HCT116 (cell line): ENCODE data around the gene FREM3. TPM values are rescaled to one million over a fixed set of nuclear protein-coding genes. Genes with fewer than 3 reads are reported as not detected.

Experiments
- ATAC-seq: fragments of 200-7000 bp; cut with Tn5 transposase; 2 replicates; pipeline ENCODE4 v1.9.1; 2020; ENCODE audit warnings: mild to moderate bottlenecking, moderate library complexity
- BruUV-seq: library from RNA; stranded (reverse); fragments of 400-500 nt; replicated peaks from 2 replicates; lab custom pipeline; 2021; lab: Mats Ljungman, UMichigan
- CTCF ChIA-PET: fragments of 300-600 bp; sonication (Branson Sonifier 250); formaldehyde crosslinking; loops from one replicate; lab custom pipeline; 2021; ENCODE audit warnings: antibody characterized with exemption; lab: Charles Lee
- POLR2A ChIA-PET: fragments of 300-600, 350-600 bp; sonication (Branson Sonifier 250); formaldehyde crosslinking; loops from one replicate; lab custom pipeline; 2021; ENCODE audit warnings: antibody characterized with exemption; lab: Charles Lee
- RAD21 ChIA-PET, 2 experiments: fragments of 300-600 bp; sonication (Branson Sonifier 250); formaldehyde crosslinking; loops; one replicate each; lab custom pipeline; 2023; ENCODE audit warnings: low total read pairs in 2 of 2; ENCODE audit not compliant: uncharacterized antibody in 2 of 2, unreplicated experiment in 2 of 2, low non-redundant PET in 1 of 2; lab: Charles Lee
- DNase-seq: peaks from one replicate; pipeline ENCODE4 v3.0.0-alpha.2; 2010; ENCODE audit warnings: low read depth, low spot score
- H2AFZ ChIP-seq: fragments of 200-600 bp; shearing (Covaris generic), sonication (generic); 2 replicates; pipeline ENCODE4 v1.6.1; 2017; ENCODE audit warnings: low read depth, mixed run types, mixed read lengths, antibody characterized with exemption, low read length; ENCODE audit not compliant: poor library complexity, severe bottlenecking
- H3K27ac ChIP-seq: 2 replicates; pipeline ENCODE4 v1.5.1; 2012; ENCODE audit warnings: low read depth, low read length
- H3K27me3 ChIP-seq: fragments of 200-600 bp; sonication (generic); 2 replicates; pipeline ENCODE4 v1.6.1; 2016; ENCODE audit warnings: mixed run types, low read length, mixed read lengths; ENCODE audit not compliant: insufficient read depth
- H3K36me3 ChIP-seq, 2 experiments: fragments of 200-500 bp in 1 of 2; fragments of 200-600 bp in 1 of 2; sonication (Bioruptor generic) in 1 of 2; sonication (generic) in 1 of 2; 2 replicates each; pipeline versions ENCODE4 v1.5.1 to v1.6.1; 2014 to 2016; ENCODE audit warnings: low read length in 2 of 2, inconsistent platforms in 1 of 2, mixed read lengths in 1 of 2, mixed run types in 1 of 2; ENCODE audit not compliant: insufficient read depth in 2 of 2, control insufficient read depth in 1 of 2
- H3K4me1 ChIP-seq, 2 experiments: fragments of 200-600 bp in 1 of 2; sonication (generic) in 1 of 2; 2 replicates each; pipeline versions ENCODE4 v1.5.1 to v1.6.1; 2012 to 2017; ENCODE audit warnings: low read length in 2 of 2, inconsistent platforms in 1 of 2, mild to moderate bottlenecking in 1 of 2, mixed read lengths in 1 of 2, mixed run types in 1 of 2, moderate library complexity in 1 of 2; ENCODE audit not compliant: insufficient read depth in 2 of 2, control insufficient read depth in 1 of 2
- H3K4me2 ChIP-seq: fragments of 200-600 bp; sonication (generic); 2 replicates; pipeline ENCODE4 v1.6.1; 2017; ENCODE audit warnings: mixed run types, low read length, mixed read lengths
- H3K4me3 ChIP-seq, 2 experiments: fragments of 200-600 bp in 1 of 2; sonication (generic) in 1 of 2; replicated peaks in 1 of 2; 2 replicates each; pipeline ENCODE4 v1.5.1; 2011 to 2016; ENCODE audit warnings: low read length in 2 of 2, control low read depth in 1 of 2, low read depth in 1 of 2, mild to moderate bottlenecking in 1 of 2, mixed read lengths in 1 of 2, mixed run types in 1 of 2
- H3K79me2 ChIP-seq: fragments of 200-600 bp; sonication (generic); 2 replicates; pipeline ENCODE4 v1.6.1; 2017; ENCODE audit warnings: mild to moderate bottlenecking, mixed run types, low read length, moderate library complexity, mixed read lengths; ENCODE audit not compliant: insufficient read depth
- H3K9ac ChIP-seq: fragments of 200-600 bp; sonication (generic); 2 replicates; pipeline ENCODE4 v1.6.1; 2016; ENCODE audit warnings: low read length, mixed read lengths
- H3K9me2 ChIP-seq: fragments of 200-600 bp; sonication (generic), shearing (Covaris generic); 2 replicates; pipeline ENCODE4 v1.6.1; 2017; ENCODE audit warnings: mixed run types, mild to moderate bottlenecking, moderate library complexity; ENCODE audit not compliant: insufficient read depth
- H3K9me3 ChIP-seq, 2 experiments: fragments of 200-500 bp in 1 of 2; fragments of 200-600 bp in 1 of 2; sonication (Bioruptor generic) in 1 of 2; sonication (generic) in 1 of 2; 2 replicates each; pipeline ENCODE4 v1.6.1; 2014 to 2017; ENCODE audit warnings: low read length in 2 of 2, mixed read lengths in 2 of 2, inconsistent platforms in 1 of 2, low read depth in 1 of 2, mild to moderate bottlenecking in 1 of 2, mixed run types in 1 of 2, moderate library complexity in 1 of 2; ENCODE audit not compliant: control insufficient read depth in 1 of 2, insufficient read depth in 1 of 2
- H4K20me1 ChIP-seq: fragments of 200-600 bp; sonication (generic), shearing (Covaris generic); 2 replicates; pipeline ENCODE4 v1.6.1; 2017; ENCODE audit warnings: mixed run types, mild to moderate bottlenecking, moderate library complexity; ENCODE audit not compliant: insufficient read depth
- ATF3 ChIP-seq: IDR thresholded peaks from 2 replicates; pipeline ENCODE4 v1.6.1; 2012
- CBX3 ChIP-seq: IDR thresholded peaks from 2 replicates; pipeline ENCODE4 v1.6.1; 2012; ENCODE audit warnings: low read depth
- CEBPB ChIP-seq: IDR thresholded peaks from 2 replicates; pipeline ENCODE4 v1.6.1; 2012; ENCODE audit warnings: low read depth
- CTCF ChIP-seq, 3 experiments: fragments of 200-600 bp in 1 of 3; sonication (generic) in 1 of 3; IDR thresholded peaks in 2 of 3; conservative IDR thresholded peaks in 1 of 3; 2 replicates each; pipeline ENCODE4 v1.5.1; 2012 to 2017; ENCODE audit warnings: low read depth in 2 of 3, low read length in 2 of 3, antibody characterized with exemption in 1 of 3, borderline replicate concordance in 1 of 3, control low read depth in 1 of 3, mild to moderate bottlenecking in 1 of 3, mixed read lengths in 1 of 3, mixed run types in 1 of 3, moderate library complexity in 1 of 3; ENCODE audit not compliant: insufficient read depth in 1 of 3
- EGR1 ChIP-seq: IDR thresholded peaks from 2 replicates; pipeline ENCODE4 v1.6.1; 2012; ENCODE audit warnings: low read depth
- ELF1 ChIP-seq: IDR thresholded peaks from 2 replicates; pipeline ENCODE4 v1.6.1; 2012; ENCODE audit warnings: low read depth, borderline replicate concordance
- EZH2phosphoT487 ChIP-seq: fragments of 200-600 bp; IDR thresholded peaks from 2 replicates; pipeline ENCODE4 v1.6.1; 2018; ENCODE audit warnings: antibody characterized with exemption, borderline replicate concordance
- FOSL1 ChIP-seq: IDR thresholded peaks from 2 replicates; pipeline ENCODE4 v1.6.1; 2012; ENCODE audit warnings: low read depth
- MAX ChIP-seq: IDR thresholded peaks from 2 replicates; pipeline ENCODE4 v1.6.1; 2012
- POLR2A ChIP-seq: IDR thresholded peaks from 2 replicates; pipeline ENCODE4 v1.7.0; 2011; ENCODE audit warnings: borderline replicate concordance; ENCODE audit not compliant: insufficient read depth, insufficient read length; ENCODE audit errors: extremely low read depth
- RAD21 ChIP-seq: IDR thresholded peaks from 2 replicates; pipeline ENCODE4 v1.6.1; 2012; ENCODE audit warnings: low read depth, mild to moderate bottlenecking
- SIN3A ChIP-seq: IDR thresholded peaks from 2 replicates; pipeline ENCODE4 v1.6.1; 2012; ENCODE audit warnings: low read depth
- SP1 ChIP-seq: IDR thresholded peaks from 2 replicates; pipeline ENCODE4 v1.6.1; 2012; ENCODE audit warnings: low read depth
- TCF7L2 ChIP-seq: IDR thresholded peaks from 2 replicates; pipeline ENCODE4 v1.7.0; 2011; ENCODE audit warnings: borderline replicate concordance, inconsistent platforms; ENCODE audit not compliant: insufficient read depth, insufficient read length; ENCODE audit errors: extremely low read depth
- YY1 ChIP-seq: IDR thresholded peaks from 2 replicates; pipeline ENCODE4 v1.6.1; 2011; ENCODE audit warnings: low read length, low read depth, moderate library complexity, mild to moderate bottlenecking; ENCODE audit not compliant: insufficient replicate concordance; ENCODE audit errors: extremely low read depth
- ZBTB33 ChIP-seq: IDR thresholded peaks from 2 replicates; pipeline ENCODE4 v1.6.1; 2011; ENCODE audit warnings: mild to moderate bottlenecking, low read length, moderate library complexity; ENCODE audit not compliant: insufficient replicate concordance; ENCODE audit errors: extremely low read depth
- ZFX ChIP-seq: fragments of 450-650 bp; IDR thresholded peaks from 2 replicates; pipeline ENCODE4 v1.6.1; 2017
- ZNF274 ChIP-seq: fragments of 200-500 bp; sonication (Bioruptor generic); IDR thresholded peaks from 2 replicates; pipeline ENCODE4 v1.6.1; 2014; ENCODE audit warnings: mild to moderate bottlenecking, low read depth, low read length, inconsistent platforms
- intact Hi-C: fragments of 100-400 bp; cut with micrococcal nuclease; formaldehyde crosslinking; loops from 2 replicates; pipeline ENCODE4 v1.10.0; 2022
- total RNA-seq: library from RNA; stranded (reverse); gene quantifications from one replicate; pipeline ENCODE4 v1.2.1, GENCODE V29; 2021; ENCODE audit not compliant: unreplicated experiment

The FREM3 gene
- total RNA-seq, 1 experiment from 2014 or later, result not detected

- POLR2A ChIA-PET, result no interaction called here
- Histone ChIP-seq H3K27me3 (no peaks in the 10 kb centered on the region), H4K20me1 (no peaks in the 10 kb centered on the region), H3K4me2 (no peak overlapping the region), H3K9me3 (no peaks in the 10 kb centered on the region), H3K79me2 (no peaks in the 10 kb centered on the region), H3K9ac (no peak overlapping the region), H3K4me3 (no peak overlapping the region), H3K36me3 (peaks cover 11 to 26% of the 10 kb centered on the region in 2 experiments), H2AFZ (no peak overlapping the region), H3K4me1 (no peaks in the 10 kb centered on the region)
- intact Hi-C loops, result no loop called here
- BruUV-seq, result no TSS peak
- CTCF ChIA-PET, result no interaction called here
- RAD21 ChIA-PET, result no interaction called here
- no peak for TF ChIP-seq TCF7L2
- TF ChIP-seq YY1, result no peak
- TF ChIP-seq ZBTB33, result no peak
- TF ChIP-seq CEBPB, result no peak
- no peak for TF ChIP-seq ATF3
- no peak for TF ChIP-seq ZNF274
- TF ChIP-seq SP1, result no peak
- no peak for TF ChIP-seq RAD21
- no peak for TF ChIP-seq FOSL1
- TF ChIP-seq POLR2A, result no peak
- TF ChIP-seq EZH2phosphoT487, result no peak
- no peak for TF ChIP-seq ZFX
- no peak for TF ChIP-seq CBX3
- no peak for TF ChIP-seq MAX
- TF ChIP-seq EGR1, result no peak
- no peak for TF ChIP-seq SIN3A
- TF ChIP-seq CTCF (IDR thresholded peaks at IDR 0.05 in 2 of 3, conservative IDR thresholded peaks at IDR 0.05 in 1 of 3; ENCODE audit: borderline replicate concordance in 1 of 3, insufficient read depth in 1 of 3, low read depth in 2 of 3, low read length in 2 of 3), result no peak
- no peak for TF ChIP-seq ELF1
- TF ChIP-seq, all 23 proteins: peak for 0
- no peaks in the 10 kb centered on the region for H3K9me2 ChIP-seq
- ATAC-seq, result no peak
- DNase-seq, result no peak
- H3K27ac ChIP-seq, result no peak overlapping the region
Measured at GRCh38 chr4:143554728-143555597, 145.5 kb downstream of the FREM3 start.
